Stimulated activated CD4-positive, alpha-beta T cell treated with anti-CD3 and anti-CD28 coated beads, Interleukin-12 subunit alpha, Interleukin-12 subunit beta, amount 100 ng/mL, for 24 hours (primary cell): ENCODE data around the gene TNK2.
"Not testable (repeated sequence)": the region's sequence is repeated elsewhere in the genome, so short reads cannot be mapped to it uniquely, and the experiment has no call there.

Source experiments
- DNase-seq, 2 experiments: peaks; one replicate each; pipeline ENCODE4 v3.0.0-alpha.2; 2020; ENCODE audit warnings: low read depth in 2 of 2

TNK2 gene

DNA sequence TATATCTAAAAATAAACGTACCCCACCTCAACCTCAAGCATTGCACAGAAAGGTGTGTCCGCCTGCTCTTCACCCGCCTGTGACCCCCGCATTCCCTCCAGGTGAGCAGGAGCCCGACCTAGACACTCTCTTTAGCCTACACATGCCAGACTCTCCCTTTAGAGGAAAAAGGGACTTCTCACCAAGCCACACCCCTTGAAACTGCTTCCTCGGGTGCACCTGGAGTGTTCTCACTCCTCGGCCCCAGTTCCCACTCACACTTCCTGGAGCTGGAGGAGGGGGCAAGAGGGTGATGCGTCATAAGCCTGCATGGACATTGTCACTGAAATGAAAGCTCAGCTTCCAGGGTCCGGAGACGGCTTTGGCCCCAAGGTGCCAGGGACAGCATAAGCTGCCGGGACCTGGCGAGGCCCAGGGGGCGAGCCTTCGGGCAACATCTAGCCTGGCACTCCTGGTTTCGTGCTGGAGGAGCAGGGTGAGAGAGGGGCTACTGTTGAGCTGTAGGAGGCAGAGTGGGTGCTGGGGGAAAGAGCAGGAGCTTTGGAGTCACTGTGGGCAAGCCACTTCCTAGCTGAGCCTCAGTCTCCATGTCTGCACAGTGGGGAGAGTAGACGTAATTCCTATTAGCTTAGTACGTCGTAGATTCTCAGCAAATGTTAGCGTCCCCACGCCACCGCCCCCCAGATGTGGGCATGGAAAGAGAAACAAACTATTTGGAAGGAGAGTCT is 86.8 kb downstream of the TNK2 start:
- no peak for DNase-seq

- no peak for DNase-seq
Observed at GRCh38 chr3:195820901-195821300, 87.5 kb downstream of the TNK2 start.

GRCh38 chr3:195820186-195820585 is 88.2 kb downstream of the TNK2 start:
- DNase-seq: no peak

GRCh38 chr3:195818301-195818700 is 90.0 kb downstream of the TNK2 start:
- DNase-seq: no peak

DNA sequence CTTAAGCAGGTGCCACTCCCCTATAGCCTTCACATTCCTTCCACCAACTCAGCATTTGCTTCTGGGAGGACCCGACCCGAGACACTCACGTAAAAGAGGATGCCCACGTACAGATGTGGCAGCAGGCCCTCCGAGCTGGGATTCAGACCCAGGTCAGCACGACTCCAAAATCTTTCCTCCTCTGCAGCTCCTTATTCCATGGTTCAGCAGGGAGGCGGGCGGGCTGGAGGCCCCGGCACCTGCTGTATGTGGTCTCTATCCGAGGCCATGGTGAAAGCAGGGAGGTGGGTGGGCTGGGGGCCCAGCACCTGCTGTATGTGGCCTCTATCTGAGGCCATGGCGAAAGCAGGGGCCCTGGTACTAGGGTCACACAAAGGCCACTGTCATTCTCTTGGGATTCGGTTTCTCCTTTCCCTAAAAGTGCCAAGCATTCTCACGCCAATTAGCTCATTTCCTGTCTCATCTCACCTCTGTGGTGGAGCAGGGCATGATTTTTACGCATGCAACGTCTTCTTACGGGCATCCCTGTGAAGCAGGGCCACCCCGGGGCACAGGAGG is 90.7 kb downstream of the TNK2 start:
- DNase-seq: no peak

DNA sequence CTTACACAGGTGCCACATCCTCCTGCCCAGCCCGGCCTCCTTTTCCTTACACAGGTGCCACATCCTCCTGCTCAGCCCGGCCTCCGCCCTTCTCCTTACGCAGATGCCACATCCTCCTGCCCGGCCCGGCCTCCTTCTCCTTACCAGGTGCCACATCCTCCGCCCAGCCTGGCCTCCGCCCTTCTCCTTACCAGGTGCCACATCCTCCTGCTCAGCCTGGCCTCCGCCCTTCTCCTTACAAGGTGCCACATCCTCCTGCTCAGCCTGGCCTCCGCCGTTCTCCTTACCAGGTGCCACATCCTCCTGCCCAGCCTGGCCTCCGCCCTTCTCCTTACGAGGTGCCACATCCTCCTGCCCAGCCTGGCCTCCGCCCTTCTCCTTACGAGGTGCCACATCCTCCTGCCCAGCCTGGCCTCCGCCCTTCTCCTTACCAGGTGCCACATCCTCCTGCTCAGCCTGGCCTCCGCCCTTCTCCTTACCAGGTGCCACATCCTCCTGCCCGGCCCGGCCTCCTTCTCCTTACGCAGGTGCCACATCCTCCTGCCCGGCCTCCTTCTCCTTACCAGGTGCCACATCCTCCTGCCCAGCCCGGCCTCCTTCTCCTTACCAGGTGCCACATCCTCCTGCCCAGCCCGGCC is 92.0 kb downstream of the TNK2 start:
- not testable (repeated sequence) for DNase-seq

- DNase-seq: no peak
Observed at GRCh38 chr3:195815169-195815771, 93.1 kb downstream of the TNK2 start.

DNA sequence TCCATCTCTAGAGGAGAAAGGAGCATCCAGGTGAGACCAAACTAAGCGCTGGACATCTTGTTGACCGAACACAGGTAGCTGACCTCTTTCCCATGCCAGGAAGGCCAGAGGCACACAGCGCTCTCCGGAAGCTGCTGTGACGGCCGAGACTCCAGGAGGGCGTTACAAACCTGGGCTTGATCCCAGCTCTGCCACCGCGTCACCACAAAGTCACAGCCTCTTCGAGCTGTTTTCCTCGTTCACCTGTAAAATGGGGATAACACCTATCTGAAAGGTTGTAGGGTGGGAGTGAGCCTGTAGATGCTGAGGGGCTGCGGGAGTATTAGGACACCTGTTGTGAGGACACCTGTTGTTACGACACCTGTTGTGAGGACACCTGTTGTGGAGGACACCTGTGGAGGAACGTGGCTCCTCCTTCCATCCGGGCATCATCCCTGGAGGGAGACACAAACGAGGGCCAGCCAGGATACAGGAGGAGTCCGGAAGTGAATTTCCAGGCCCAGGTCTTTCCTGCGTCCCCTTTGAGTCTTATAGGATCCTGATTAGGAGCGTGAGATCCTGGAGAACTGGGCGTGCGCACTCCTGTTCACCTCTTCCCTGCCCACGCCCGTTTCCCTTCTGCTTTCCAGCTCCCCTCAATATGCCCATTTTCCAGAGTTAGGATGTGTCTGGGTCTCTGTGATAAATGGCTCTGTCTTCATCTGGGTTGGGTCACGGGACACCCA is 94.3 kb downstream of the TNK2 start:
- DNase-seq: no peak
